Posterior vena cava (tissue), 2 donors: Measurements from ENCODE around the gene HAVCR2. TPM values are rescaled to one million over a fixed set of nuclear protein-coding genes. Genes with fewer than 3 reads are reported as not detected.
A peak's percentile ranks its signal among the peaks of the same experiment; 100 is the strongest.
"Not testable (repeated sequence)": the region's sequence is repeated elsewhere in the genome, so short reads cannot be mapped to it uniquely, and the experiment has no call there.

ENCODE experiments used
- DNase-seq: peaks from one replicate; pipeline ENCODE4 v3.0.0-alpha.2; 2020; ENCODE audit warnings: low spot score
- intact Hi-C, 2 donors: fragments of 100-400 bp; cut with DNase I; formaldehyde crosslinking; loops; one replicate each; pipeline versions ENCODE4 v1.14.1 to v1.14.2; 2022 to 2023
- total RNA-seq, 2 donors: library from RNA; stranded (reverse); fragmentation: NEBNext Ultra II Directional; extraction: Animal tissue kit (Norgen Biotek cat#: 25700); gene quantifications; one replicate each; pipeline ENCODE4 v1.2.1, GENCODE V29; 2021
- donor health status: DM: yes; HTN: yes; CAD: no.
- donor health status: DM: yes; HTN: yes; CAD: no.

The HAVCR2 gene
- total RNA-seq, 2 donors from 2014 or later = 8.4 to 16.1 TPM

- DNase-seq = peak; percentile 87
- intact Hi-C loops = no loop called here
Observed at GRCh38 chr5:157106630-157107461, 2.0 kb downstream of the HAVCR2 start.

DNA sequence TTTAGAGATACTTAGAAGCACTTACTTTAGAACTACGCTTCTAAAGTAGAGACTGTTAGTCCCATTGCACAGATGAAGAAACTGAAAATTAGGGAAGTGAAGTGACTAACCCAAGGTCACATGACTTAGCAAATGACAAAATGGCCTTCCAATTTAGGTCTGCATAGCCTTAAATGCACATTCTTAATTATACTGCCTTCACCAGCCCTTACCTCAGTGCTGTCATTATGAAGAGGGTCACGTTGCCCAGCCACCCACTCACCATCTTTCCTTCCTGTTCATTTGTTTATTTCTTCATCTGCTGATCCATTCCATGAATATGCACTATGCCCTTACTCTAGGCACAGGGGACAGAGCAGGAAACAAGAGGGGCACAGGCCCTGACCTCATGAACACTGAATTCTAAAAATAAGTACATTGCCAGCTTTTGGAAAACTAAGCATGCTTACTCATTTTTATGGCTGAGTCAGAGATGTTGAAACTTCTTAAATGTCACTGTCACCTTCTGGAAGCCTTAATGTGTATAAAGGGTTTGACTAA, 8.6 kb downstream of the HAVCR2 start:
- intact Hi-C loops = no loop called here
- no peak for DNase-seq

DNA sequence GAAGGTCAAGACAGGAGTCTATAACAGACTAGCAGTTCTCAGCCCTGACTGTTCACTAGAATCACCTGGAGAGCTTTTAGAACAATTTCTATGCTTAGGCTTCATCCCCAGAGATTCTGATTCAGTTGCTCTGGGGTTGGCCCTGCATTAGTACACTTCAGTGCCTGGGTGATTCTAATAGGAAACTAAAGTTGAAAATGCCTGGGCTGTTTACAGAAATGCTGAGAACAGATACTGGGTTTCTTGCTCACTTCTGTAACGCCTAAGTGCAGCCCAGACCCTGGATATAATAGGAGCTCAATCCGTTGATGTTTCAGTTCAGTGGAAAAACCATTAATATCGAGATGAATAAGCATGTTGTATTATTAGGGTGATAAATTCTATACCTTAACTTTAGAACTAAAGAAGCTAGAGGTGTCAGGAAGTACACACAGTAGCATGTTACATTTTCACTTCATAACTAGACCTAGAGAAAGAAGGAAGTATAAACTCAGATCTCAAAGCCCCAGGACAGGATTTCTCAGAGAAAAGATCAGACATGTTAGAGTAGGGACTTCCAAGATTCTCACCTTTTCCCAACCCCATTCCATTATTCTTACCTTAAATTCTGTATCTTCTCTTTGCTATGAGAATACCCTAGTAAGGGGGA, 20.4 kb downstream of the HAVCR2 start:
- intact Hi-C loops = no loop called here
- no peak for DNase-seq

DNA sequence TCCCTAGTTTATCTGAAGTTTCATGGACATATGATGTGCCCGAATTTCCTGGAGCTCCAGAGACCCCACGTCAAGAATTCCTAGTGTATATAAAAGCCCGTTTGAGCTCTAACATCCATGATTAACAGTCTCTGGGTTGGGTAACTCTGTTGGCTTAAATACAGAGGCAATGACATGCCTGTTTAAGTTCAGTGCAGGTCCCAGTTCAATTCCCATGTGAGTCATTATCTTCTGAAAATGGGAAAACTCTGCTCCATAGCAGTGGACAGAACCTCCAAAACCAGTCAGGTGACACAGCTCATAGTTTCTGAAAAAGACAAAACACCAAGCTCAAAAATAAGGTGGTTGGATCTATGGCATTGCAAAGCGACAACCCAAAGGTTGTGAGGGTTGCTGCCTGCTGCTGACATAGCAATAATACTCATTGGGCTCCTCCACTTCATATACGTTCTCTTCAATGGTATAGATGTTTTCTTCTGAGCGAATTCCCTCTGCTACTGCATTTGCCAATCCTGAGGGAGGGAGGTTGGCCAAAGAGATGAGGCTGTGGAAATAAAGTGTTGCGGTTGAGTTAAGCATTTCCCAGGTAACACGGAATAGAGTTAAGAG, 22.0 kb downstream of the HAVCR2 start:
- intact Hi-C loops = no loop called here
- DNase-seq = no peak

DNA sequence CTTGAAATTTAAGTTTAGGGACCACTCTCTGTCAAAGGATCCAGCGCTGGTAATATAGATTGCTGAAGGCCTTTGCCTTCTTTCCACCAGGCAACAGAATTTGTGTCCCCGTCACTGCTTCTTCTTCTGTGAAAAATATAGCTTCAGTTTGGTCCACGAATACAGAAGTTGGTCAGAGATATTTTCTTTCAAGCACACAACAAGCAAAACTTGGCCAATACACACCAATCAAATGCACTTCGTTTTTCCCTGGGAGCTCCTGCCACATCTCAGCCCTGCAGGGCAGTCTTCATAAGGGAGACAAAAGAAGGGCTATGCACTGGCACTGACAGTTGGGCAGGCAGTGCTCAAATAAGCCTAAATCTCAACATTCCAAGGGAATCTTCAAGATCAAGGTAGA, 22.9 kb downstream of the HAVCR2 start:
- intact Hi-C loops = no loop called here
- DNase-seq = no peak

DNA sequence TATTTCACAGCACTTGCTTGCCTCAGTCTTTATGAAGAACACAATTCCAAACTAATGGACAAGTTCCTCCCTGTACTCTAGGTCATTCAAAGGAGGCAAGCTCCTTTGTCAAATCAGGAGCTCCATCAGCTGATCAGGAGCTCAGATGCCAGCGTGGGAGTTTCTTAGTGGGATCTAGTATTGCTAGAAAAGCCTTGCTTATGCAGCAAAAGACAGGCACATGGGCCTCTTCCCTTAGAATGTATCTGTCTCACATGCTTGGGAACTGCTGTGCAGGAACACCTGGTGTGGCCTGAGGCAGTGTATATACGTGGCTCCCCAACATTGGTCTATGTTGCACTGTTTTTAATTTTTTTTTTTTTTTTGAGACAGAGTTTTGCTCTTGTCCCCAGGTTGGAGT, 28.6 kb downstream of the HAVCR2 start:
- DNase-seq = no peak
- intact Hi-C loops = no loop called here

DNA sequence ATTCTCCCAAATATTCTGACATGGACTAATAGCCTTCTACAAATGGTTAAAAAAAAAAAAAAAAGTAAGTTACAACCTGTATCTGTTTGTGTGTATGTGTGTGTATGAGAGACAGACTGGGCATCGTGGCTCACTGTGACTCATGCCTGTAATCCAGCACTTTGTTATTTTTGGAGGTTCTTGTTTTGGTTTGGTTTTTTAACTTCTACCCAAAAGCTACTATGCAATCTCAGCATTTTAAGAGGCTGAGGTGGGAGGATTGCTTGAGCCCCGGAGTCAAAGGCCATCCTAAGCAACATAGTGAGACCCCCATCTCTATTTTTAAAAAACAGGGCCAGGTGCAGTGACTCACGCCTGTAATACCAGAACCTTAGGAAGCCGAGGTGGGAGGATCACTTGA, 32.3 kb downstream of the HAVCR2 start:
- intact Hi-C loops = no loop called here
- DNase-seq = no peak

GRCh38 chr5:157072508-157072907, 36.3 kb downstream of the HAVCR2 start:
- intact Hi-C loops = no loop called here
- DNase-seq = no peak

DNA sequence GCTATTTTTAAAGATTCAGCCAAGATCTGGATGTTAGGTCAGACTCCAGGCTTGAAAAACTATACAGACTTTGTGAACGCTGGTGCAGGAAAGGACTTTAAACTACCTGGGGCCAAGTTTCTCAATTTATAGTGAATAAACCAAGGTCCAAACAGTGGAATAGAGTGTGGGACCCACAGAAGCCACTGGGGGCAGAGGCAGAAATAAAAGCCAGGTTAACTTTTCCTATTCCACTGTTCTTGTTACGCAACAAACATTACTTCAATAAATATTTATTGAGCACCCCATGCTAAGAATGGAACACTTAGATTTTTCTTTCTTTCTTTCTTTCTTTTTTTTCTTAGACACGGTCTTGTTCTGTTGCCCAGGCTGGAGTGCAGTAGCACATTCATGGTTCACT, 38.9 kb downstream of the HAVCR2 start:
- intact Hi-C loops = no loop called here
- no peak for DNase-seq

GRCh38 chr5:157068785-157069184, 40.1 kb downstream of the HAVCR2 start:
- no peak for DNase-seq

DNA sequence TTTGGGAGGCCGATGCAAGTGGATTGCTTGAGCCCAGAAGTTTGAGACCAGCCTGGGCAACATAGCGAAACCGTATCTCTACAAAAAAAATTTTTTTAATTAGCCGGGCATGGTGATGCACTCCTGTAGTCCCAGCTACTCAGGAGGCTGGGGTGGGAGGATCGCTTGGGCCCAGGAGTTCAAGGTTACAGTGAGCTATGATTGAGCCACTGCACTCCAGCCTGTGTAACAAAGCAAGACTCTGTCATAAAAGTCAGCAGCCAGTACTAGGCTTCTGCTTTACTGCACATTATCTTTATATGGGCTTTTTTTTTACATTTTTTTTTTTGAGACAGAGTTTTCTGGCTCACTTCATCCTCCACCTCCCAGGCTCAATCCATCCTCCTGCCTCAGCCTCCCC, 40.5 kb downstream of the HAVCR2 start:
- intact Hi-C loops = no loop called here
- no peak for DNase-seq

More at GRCh38 chr5:157068785-157069184, 40.1 kb downstream of the HAVCR2 start:
- intact Hi-C loops = no loop called here

- DNase-seq = no peak
- intact Hi-C loops = no loop called here
Observed at GRCh38 chr5:157067005-157067404, 41.8 kb downstream of the HAVCR2 start.

GRCh38 chr5:157066080-157066479, 42.8 kb downstream of the HAVCR2 start:
- intact Hi-C loops = no loop called here
- no peak for DNase-seq

GRCh38 chr5:157063776-157064430, 44.9 kb downstream of the HAVCR2 start:
- intact Hi-C loops = no loop called here

GRCh38 chr5:157059891-157060290, 49.0 kb downstream of the HAVCR2 start:
- no peak for DNase-seq
- intact Hi-C loops = no loop called here

More at GRCh38 chr5:157063776-157064430, 44.9 kb downstream of the HAVCR2 start:
- DNase-seq = no peak

DNA sequence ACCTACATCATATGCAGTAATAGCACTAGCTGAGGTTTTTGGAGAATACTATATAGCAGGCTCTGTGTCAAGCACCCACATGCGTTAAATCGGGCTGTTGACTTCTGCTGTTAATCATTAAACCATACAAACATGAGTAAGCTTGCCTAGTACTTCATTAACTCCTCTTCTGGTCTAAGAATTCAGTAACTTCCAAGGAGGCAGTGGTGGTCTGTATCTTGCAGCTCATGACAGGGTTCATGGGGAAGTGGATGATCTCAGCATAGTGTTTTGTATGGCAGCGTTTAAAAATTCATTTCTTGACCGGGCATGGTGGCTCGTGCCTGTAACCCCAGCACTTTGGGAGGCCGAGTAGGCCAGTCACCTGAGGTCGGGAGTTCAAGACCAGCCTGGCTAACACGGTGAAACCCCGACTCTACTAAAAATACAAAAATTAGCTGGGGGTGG, 49.7 kb downstream of the HAVCR2 start, which contains the start of gene HAVCR1:
TSS of gene HAVCR1 (minus strand) at position 24 of the 447 bp plus-strand sequence. CDS start 1,173 bp downstream, outside the sequence.
- no peak for DNase-seq
- intact Hi-C loops = no loop called here

GRCh38 chr5:157057459-157058370, 51.1 kb downstream of the HAVCR2 start:
- intact Hi-C loops = no loop called here
- no peak for DNase-seq

- intact Hi-C loops, DNase-seq: not testable (repeated sequence)
Observed at GRCh38 chr5:157056848-157057247, 52.0 kb downstream of the HAVCR2 start.
